Astrocyte (in vitro differentiated cells and primary cell): ENCODE measurements around the gene NAP1L4. TPM values are rescaled to one million over a fixed set of nuclear protein-coding genes. Genes with fewer than 3 reads are reported as not detected.

Experiments used
- DNase-seq: peaks from one replicate; pipeline ENCODE4 v3.0.0-alpha.2; 2010; ENCODE audit warnings: low read depth
- FAIRE-seq: peaks from 2 replicates; lab custom pipeline; 2011; peaks lifted over from hg19 to GRCh38; lab: Jason Lieb, UNC
- H2AFZ ChIP-seq: 2 replicates; pipeline ENCODE4 v1.6.0; 2012; ENCODE audit warnings: low read depth, low read length, inconsistent platforms
- H3K27ac ChIP-seq: 2 replicates; pipeline ENCODE4 v1.5.1; 2011; ENCODE audit warnings: low read depth, low read length, inconsistent platforms
- H3K27me3 ChIP-seq: 2 replicates; pipeline ENCODE4 v1.6.0; 2011; ENCODE audit warnings: low read length, inconsistent platforms; ENCODE audit not compliant: insufficient read depth
- H3K36me3 ChIP-seq: 2 replicates; pipeline ENCODE4 v1.5.1; 2011; ENCODE audit warnings: low read length, inconsistent platforms; ENCODE audit not compliant: insufficient read depth
- H3K4me1 ChIP-seq: 2 replicates; pipeline ENCODE4 v1.5.1; 2011; ENCODE audit warnings: low read length, inconsistent platforms; ENCODE audit not compliant: insufficient read depth
- H3K4me2 ChIP-seq: 2 replicates; pipeline ENCODE4 v1.6.0; 2012; ENCODE audit warnings: low read length, inconsistent platforms
- H3K4me3 ChIP-seq: 2 replicates; pipeline ENCODE4 v1.5.1; 2011; ENCODE audit warnings: low read depth, mild to moderate bottlenecking, low read length, inconsistent platforms; ENCODE audit not compliant: insufficient read depth
- H3K79me2 ChIP-seq: 2 replicates; pipeline ENCODE4 v1.6.0; 2012; ENCODE audit warnings: mild to moderate bottlenecking, low read length, inconsistent platforms; ENCODE audit not compliant: insufficient read depth
- H3K9ac ChIP-seq: 2 replicates; pipeline ENCODE4 v1.6.0; 2012; ENCODE audit warnings: mild to moderate bottlenecking, low read length, inconsistent platforms
- H3K9me3 ChIP-seq: 2 replicates; pipeline ENCODE4 v1.5.1; 2012; ENCODE audit warnings: low read depth, mild to moderate bottlenecking, low read length, inconsistent platforms; ENCODE audit not compliant: insufficient read depth
- H4K20me1 ChIP-seq: 2 replicates; pipeline ENCODE4 v1.6.0; 2012; ENCODE audit warnings: low read length, inconsistent platforms; ENCODE audit not compliant: insufficient read depth
- H3K27ac Mint-ChIP-seq: one replicate; pipeline ENCODE4 v1.8.0; 2021; ENCODE audit warnings: mild to moderate bottlenecking, mixed read lengths; ENCODE audit not compliant: unreplicated experiment
- H3K27me3 Mint-ChIP-seq: one replicate; pipeline ENCODE4 v1.8.0; 2021; ENCODE audit warnings: low read depth, mixed read lengths; ENCODE audit not compliant: unreplicated experiment
- H3K36me3 Mint-ChIP-seq: one replicate; pipeline ENCODE4 v1.8.0; 2021; ENCODE audit warnings: low read depth, mixed read lengths; ENCODE audit not compliant: unreplicated experiment
- H3K4me1 Mint-ChIP-seq: one replicate; pipeline ENCODE4 v1.8.0; 2021; ENCODE audit warnings: low read depth, mixed read lengths; ENCODE audit not compliant: unreplicated experiment
- H3K4me3 Mint-ChIP-seq: one replicate; pipeline ENCODE4 v1.8.0; 2021; ENCODE audit warnings: mild to moderate bottlenecking, moderate library complexity, mixed read lengths; ENCODE audit not compliant: unreplicated experiment
- H3K9me3 Mint-ChIP-seq: one replicate; pipeline ENCODE4 v1.8.0; 2021; ENCODE audit warnings: mild to moderate bottlenecking, mixed read lengths; ENCODE audit not compliant: unreplicated experiment
- EZH2 ChIP-seq: IDR thresholded peaks from 2 replicates; pipeline ENCODE4 v1.6.1; 2012; ENCODE audit warnings: mild to moderate bottlenecking, low read length, inconsistent platforms; ENCODE audit not compliant: insufficient read depth
- total RNA-seq: library from RNA; stranded (reverse); gene quantifications from 2 replicates; pipeline ENCODE4 v1.2.1, GENCODE V29; 2021
- TF ChIP-seq, protein P1 (sequence below): IDR thresholded peaks from 2 replicates; pipeline ENCODE4 v1.5.1; 2011; ENCODE audit warnings: low read depth, mild to moderate bottlenecking, inconsistent platforms, low read length, moderate library complexity; ENCODE audit not compliant: insufficient read depth

NAP1L4 gene
- total RNA-seq, 1 donor from 2014 or later = 153 TPM

DNA sequence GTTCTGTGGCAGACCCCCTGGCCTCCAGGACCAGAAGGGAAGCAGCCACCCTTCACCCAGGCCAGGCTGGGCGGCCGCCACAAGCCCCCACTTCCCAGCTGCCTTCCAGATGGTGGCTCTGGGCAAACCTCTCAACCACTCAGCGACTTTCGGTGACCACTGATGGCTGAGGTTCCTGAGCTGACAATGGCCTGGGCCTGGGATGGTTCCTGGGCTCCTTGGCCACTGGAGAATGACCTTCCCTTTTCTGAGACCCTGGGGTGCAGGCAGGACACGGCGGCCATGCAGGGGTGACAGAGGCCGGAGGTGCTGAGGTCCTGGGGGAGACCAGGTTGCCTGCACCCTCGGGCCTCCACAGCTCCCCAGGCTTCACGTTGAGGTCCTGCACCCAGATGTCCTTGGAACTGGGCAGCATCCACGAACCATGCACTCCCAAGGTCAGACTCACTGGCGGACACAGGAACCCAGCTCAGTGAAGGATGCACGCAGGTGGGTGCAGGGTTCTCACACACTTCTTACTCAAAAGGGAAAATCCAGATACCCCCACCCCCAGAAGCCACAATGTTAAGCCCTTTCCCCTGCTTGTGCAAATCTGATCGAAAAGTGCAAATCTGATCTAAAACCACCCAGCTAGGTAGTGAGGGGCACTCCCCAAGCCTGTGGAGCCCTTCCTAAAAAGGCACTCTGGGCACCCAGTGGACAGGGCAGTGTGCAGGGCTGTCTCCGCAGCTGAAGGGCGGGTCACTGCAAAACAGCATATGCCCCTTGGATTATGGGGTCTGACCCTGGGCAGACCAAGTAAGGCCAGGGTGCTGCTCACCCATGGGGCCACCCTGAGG is 49.0 kb downstream of the NAP1L4 start:
- Histone ChIP-seq H4K20me1 (peaks cover 15% of the 10 kb centered on the region), H3K79me2 (peaks cover 16% of the 10 kb centered on the region), H3K36me3 (peaks cover 17% of the 10 kb centered on the region), H3K27me3 (no peaks in the 10 kb centered on the region), H2AFZ (no peak overlapping the region), H3K4me1 (peaks cover 34% of the 10 kb centered on the region), H3K9ac (no peak overlapping the region), H3K27ac (no peak overlapping the region), H3K4me3 (no peak overlapping the region), H3K9me3 (peaks cover 9% of the 10 kb centered on the region), H3K4me2 (no peak overlapping the region)
- no peaks in the 10 kb centered on the region for H3K27me3 Mint-ChIP-seq
- no peak for DNase-seq
- H3K27ac Mint-ChIP-seq = no peak overlapping the region
- peaks cover 13% of the 10 kb centered on the region for H3K9me3 Mint-ChIP-seq
- no peak for FAIRE-seq
- H3K36me3 Mint-ChIP-seq = peaks cover 22% of the 10 kb centered on the region
- TF ChIP-seq, protein P1, sequence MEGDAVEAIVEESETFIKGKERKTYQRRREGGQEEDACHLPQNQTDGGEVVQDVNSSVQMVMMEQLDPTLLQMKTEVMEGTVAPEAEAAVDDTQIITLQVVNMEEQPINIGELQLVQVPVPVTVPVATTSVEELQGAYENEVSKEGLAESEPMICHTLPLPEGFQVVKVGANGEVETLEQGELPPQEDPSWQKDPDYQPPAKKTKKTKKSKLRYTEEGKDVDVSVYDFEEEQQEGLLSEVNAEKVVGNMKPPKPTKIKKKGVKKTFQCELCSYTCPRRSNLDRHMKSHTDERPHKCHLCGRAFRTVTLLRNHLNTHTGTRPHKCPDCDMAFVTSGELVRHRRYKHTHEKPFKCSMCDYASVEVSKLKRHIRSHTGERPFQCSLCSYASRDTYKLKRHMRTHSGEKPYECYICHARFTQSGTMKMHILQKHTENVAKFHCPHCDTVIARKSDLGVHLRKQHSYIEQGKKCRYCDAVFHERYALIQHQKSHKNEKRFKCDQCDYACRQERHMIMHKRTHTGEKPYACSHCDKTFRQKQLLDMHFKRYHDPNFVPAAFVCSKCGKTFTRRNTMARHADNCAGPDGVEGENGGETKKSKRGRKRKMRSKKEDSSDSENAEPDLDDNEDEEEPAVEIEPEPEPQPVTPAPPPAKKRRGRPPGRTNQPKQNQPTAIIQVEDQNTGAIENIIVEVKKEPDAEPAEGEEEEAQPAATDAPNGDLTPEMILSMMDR = no peak
- TF ChIP-seq EZH2 = no peak
- peaks cover 32% of the 10 kb centered on the region for H3K4me1 Mint-ChIP-seq
- no peak overlapping the region for H3K4me3 Mint-ChIP-seq

DNA sequence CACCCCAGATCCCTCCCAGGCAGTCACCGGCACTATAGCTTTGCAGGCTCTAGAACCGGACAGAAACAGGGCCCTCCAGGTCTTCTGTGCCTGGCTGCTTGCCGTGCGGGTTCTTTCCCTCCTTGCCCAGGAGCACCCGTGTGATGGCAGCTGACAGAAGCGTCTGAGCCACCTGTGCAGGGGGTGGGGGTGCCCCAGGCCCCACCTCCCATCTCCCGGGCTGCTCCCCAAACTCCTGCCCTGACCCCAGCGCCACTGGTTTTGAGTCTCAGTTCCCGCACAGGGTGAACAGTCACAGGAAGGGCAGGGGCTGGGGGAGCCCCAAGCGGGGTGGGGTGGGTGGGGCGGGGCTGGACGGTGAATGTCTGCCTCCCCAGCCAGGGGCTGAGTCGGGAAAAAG is 49.7 kb downstream of the NAP1L4 start:
- H3K36me3 ChIP-seq = peaks cover 11% of the 10 kb centered on the region
- H3K9ac ChIP-seq = no peak overlapping the region
- H2AFZ ChIP-seq = no peak overlapping the region
- H3K4me2 ChIP-seq = no peak overlapping the region
- H3K4me3 ChIP-seq = no peak overlapping the region
- H3K9me3 ChIP-seq = peaks cover 15% of the 10 kb centered on the region
- H3K27ac ChIP-seq = no peak overlapping the region
- Mint-ChIP-seq H3K4me1 (peaks cover 31% of the 10 kb centered on the region), H3K27ac (no peak overlapping the region), H3K4me3 (no peak overlapping the region), H3K36me3 (peaks cover 20% of the 10 kb centered on the region), H3K27me3 (no peaks in the 10 kb centered on the region), H3K9me3 (peaks cover 17% of the 10 kb centered on the region)
- H3K4me1 ChIP-seq = peaks cover 34% of the 10 kb centered on the region
- H4K20me1 ChIP-seq = peaks cover 15% of the 10 kb centered on the region
- no peak for FAIRE-seq
- no peak for DNase-seq
- no peak for TF ChIP-seq EZH2
- TF ChIP-seq, protein P1 = no peak
- H3K79me2 ChIP-seq = peaks cover 10% of the 10 kb centered on the region
- no peaks in the 10 kb centered on the region for H3K27me3 ChIP-seq
